A673 (cell line): ENCODE data around the gene CTAGE1.

Experiments used
- EZH2 ChIP-seq: fragments of 200-600 bp; sonication (generic); IDR thresholded peaks from 2 replicates; pipeline ENCODE4 v1.6.1; 2017; ENCODE audit warnings: borderline replicate concordance, low read depth, mild to moderate bottlenecking, mixed read lengths, antibody characterized with exemption, low read length; ENCODE audit not compliant: poor library complexity, severe bottlenecking
- TF ChIP-seq, protein P1 (sequence below): fragments of 300-800, 200-600 bp; sonication (generic); conservative IDR thresholded peaks from 2 replicates; pipeline ENCODE4 v1.5.1; 2017; ENCODE audit warnings: low read depth, mild to moderate bottlenecking, antibody characterized with exemption, low read length, moderate library complexity, mixed read lengths

DNA sequence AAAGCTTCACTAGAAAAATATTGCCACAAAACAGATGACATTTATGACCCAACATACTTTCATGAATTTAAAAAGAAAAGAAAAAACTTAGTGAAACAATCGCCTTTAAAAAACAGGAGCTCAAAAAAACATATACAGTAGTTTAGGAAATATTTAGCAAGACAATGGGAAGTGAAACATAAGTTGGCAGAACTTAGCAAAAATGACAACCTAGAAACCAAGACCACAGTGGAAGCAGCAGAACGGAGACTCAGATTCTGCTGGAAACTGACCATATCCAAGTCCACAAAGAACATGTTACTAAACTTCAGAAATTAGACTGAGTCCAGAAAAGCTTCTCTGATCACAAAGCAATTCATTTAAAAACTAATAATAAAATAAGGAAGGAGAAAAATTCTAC lies 41.8 kb upstream of the CTAGE1 start:
- TF ChIP-seq, protein P1, sequence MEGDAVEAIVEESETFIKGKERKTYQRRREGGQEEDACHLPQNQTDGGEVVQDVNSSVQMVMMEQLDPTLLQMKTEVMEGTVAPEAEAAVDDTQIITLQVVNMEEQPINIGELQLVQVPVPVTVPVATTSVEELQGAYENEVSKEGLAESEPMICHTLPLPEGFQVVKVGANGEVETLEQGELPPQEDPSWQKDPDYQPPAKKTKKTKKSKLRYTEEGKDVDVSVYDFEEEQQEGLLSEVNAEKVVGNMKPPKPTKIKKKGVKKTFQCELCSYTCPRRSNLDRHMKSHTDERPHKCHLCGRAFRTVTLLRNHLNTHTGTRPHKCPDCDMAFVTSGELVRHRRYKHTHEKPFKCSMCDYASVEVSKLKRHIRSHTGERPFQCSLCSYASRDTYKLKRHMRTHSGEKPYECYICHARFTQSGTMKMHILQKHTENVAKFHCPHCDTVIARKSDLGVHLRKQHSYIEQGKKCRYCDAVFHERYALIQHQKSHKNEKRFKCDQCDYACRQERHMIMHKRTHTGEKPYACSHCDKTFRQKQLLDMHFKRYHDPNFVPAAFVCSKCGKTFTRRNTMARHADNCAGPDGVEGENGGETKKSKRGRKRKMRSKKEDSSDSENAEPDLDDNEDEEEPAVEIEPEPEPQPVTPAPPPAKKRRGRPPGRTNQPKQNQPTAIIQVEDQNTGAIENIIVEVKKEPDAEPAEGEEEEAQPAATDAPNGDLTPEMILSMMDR: no peak
- TF ChIP-seq EZH2: no peak
